ENCODE data around the gene MFAP4.
"Not testable (repeated sequence)": the region's sequence is repeated elsewhere in the genome, so short reads cannot be mapped to it uniquely, and the experiment has no call there.

MFAP4 gene

DNA sequence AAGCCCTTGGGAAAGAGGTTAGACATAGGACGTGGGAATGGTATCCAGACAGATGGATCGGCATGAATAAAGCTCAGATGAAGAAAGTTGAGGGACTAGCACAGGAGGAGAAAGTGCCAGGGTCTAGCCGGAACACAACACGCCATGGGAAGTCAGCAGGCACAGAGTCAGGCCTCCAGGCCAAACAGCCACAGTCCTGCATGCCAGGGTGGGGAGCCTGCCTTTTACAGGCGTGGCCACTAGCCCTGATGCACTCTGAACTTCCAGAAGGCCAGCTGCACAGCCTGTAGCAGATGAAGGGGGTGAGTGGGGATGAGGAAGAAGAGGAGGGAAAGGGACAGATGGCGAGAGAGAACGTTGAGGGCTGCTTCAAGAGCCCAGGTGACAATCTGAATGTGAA, 29.6 kb downstream of the MFAP4 start:
- DNase-seq (ENCODE audit: low read depth): no peak
- TF ChIP-seq, protein P1, sequence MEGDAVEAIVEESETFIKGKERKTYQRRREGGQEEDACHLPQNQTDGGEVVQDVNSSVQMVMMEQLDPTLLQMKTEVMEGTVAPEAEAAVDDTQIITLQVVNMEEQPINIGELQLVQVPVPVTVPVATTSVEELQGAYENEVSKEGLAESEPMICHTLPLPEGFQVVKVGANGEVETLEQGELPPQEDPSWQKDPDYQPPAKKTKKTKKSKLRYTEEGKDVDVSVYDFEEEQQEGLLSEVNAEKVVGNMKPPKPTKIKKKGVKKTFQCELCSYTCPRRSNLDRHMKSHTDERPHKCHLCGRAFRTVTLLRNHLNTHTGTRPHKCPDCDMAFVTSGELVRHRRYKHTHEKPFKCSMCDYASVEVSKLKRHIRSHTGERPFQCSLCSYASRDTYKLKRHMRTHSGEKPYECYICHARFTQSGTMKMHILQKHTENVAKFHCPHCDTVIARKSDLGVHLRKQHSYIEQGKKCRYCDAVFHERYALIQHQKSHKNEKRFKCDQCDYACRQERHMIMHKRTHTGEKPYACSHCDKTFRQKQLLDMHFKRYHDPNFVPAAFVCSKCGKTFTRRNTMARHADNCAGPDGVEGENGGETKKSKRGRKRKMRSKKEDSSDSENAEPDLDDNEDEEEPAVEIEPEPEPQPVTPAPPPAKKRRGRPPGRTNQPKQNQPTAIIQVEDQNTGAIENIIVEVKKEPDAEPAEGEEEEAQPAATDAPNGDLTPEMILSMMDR (IDR thresholded peaks at IDR 0.05; ENCODE audit: insufficient read depth, low read depth, low read length, missing control alignments): no peak
- no peak overlapping the region for H3K4me3 ChIP-seq (ENCODE audit: low read depth, low read length)

DNA sequence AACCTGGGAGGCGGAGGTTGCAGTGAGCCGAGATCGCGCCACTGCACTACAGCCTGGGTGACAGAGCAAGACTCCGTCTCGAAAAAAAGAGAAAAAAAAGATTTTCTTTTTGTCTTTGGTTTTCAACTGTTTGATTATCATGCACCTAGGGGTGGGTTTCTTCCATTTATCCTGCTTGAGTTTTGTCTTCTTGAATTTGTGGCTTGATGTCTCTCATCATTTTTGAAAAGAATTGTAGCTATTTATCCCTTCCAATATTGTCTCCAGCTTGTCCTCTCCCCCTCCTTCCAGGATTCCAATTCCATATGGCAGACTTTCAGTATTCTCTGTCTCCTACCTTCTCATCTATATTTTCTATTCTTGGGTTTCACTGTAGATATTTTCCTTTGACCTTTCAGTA, 32.2 kb downstream of the MFAP4 start:
- no peak for DNase-seq (ENCODE audit: low read depth)
- H3K4me3 ChIP-seq (ENCODE audit: low read depth, low read length): no peak overlapping the region
- TF ChIP-seq, protein P1 (IDR thresholded peaks at IDR 0.05; ENCODE audit: insufficient read depth, low read depth, low read length, missing control alignments): no peak

DNA sequence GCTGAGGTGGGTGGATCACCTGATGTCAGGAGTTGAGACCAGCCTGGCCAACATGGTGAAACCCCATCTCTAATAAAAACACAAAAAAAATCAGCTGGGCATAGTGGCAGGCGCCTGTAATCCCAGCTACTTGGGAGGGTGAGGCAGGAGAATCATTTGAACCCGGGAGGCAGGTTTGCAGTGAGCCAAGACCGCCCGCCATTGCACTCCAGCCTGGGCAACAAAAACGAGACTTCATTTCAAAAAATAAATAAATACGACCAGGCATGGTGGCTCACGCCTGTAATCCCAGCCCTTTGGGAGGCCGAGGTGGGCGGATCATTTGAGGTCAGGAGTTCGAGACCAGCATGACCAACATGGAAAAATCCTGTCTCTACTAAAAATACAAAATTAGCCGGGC, 33.6 kb downstream of the MFAP4 start:
- not testable (repeated sequence) for H3K4me3 ChIP-seq (ENCODE audit: low read depth, low read length); DNase-seq (ENCODE audit: low read depth)

DNA sequence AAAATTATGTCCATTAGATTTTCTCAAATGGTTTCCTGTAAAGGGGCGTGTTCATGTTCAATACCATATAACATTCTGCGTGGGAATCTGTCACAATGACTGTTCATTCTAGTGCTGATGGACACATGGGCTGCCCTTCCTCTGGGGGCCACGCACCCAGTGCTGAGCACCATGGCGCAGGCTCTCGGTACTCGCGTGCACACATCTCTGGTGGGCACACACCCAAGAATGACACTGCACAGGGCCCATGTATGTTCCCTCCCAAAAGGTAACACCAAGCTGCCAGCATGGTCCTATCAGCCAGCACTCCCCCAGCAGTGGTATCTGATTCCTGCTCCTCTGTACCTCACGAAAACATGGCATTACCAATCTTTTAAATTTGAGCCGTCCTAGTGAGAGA, 38.2 kb downstream of the MFAP4 start:
- no peak overlapping the region for H3K4me3 ChIP-seq (ENCODE audit: low read depth, low read length)
- DNase-seq (ENCODE audit: low read depth): no peak
- TF ChIP-seq, protein P1 (IDR thresholded peaks at IDR 0.05; ENCODE audit: insufficient read depth, low read depth, low read length, missing control alignments): no peak

DNA sequence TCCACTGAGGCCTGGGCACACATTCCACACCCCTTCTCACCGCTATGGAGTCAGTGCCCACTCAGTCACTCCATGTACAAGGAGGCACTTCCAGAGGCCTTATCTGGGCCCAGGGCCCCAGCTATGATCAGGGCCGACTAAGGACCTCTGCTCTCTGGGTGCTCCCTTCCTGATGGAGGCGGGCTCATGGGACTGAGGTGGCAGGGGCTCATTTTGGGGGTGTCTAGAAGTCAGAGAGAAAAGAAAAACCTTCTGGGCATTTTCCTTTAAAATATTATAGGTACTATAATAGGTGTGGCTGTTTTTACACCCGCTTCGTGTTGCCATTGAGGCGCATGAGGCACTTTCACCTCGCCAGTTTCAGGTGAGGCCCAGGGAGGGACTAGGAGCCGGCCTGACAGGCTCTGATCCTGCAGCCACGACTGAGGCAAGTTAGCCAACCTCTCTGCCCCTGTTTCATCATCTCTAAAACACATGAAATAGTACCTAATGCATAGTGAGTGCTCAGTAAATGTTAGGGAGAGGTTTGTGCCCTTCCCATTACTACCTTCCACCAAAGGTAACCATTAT, 38.8 kb downstream of the MFAP4 start:
- TF ChIP-seq, protein P1 (IDR thresholded peaks at IDR 0.05; ENCODE audit: insufficient read depth, low read depth, low read length, missing control alignments): no peak
- no peak for DNase-seq (ENCODE audit: low read depth)
- no peak overlapping the region for H3K4me3 ChIP-seq (ENCODE audit: low read depth, low read length)

DNA sequence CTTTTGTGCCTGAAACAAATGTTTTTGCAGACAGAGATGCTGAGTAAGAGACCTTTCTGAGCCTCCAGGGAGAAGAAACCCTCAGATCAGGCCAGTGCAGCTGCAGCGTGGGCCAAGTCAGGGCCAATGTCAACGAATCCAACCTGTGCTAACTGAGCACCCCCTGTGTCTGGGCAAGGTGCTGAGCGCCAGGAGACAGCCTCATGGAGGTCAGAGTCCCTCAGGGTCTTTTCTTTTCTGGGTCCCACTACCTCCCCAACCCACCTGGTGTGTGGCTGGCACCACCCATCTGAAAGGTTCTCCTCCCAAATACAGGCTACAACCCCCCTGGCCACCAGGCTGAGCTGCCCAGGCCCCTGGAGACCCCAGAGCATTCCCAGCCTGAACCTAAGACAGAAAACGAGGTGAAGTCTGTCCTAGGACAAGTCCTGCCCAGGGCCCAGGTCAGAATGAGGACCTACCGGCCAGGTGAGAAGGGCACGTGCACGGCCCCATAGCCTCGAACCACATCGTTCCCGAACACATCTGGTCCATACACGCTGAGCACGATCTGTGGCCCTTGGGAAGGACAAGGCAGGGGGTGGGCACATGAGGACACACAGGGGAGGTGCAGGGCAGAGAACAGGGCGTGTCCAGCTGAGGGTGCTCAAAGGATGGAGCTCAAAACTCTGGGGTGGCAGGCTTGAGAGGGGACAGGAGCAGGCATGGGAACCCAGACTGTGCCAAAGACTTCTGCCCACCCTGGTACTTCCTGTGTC, 39.5 kb downstream of the MFAP4 start:
- DNase-seq (ENCODE audit: low read depth): no peak
- TF ChIP-seq, protein P1 (IDR thresholded peaks at IDR 0.05; ENCODE audit: insufficient read depth, low read depth, low read length, missing control alignments): no peak
- H3K4me3 ChIP-seq (ENCODE audit: low read depth, low read length): no peak overlapping the region

DNA sequence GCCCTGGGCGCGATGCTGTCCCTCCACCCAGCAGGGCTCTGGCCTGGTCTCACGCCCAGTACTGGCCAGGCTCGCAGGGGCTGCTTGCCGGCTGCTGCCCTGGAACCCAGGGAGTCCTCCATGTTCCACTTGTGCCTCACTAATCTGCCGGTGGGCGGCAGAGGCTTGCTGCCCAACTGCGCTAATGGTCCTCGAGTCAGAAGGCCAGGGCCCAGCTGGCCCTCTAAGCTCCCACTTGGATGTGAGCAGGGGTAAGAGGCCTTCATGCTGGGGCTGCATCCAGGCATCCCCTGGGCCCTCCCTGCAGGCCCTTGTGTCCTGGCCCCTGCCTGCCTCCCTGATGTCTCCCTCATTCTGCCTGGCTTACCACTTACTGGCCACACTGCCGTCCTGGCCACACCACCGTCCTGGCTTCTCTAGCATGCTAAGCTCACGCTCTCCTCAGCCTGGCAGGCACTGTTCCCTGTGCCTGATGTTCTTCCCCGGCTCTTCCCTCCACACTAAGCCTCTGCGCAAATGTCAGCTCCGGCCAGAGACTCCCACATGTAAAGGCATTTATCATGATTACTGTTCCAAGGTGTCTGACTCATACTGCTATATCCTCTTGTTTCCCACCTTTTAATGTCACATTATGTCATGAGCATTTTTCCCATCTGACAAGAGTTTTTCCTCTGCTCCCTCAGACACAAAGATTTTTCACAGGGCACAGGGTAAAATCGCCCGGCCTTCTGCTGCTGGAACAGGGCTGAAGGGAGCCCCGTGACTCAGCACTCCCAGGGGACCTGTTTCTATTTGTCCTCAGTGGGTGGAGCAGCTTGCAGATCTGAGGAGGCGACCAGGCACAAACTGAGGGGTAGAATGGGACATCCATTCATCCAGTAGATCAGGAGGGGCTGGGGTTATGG, 40.4 kb downstream of the MFAP4 start:
- H3K4me3 ChIP-seq (ENCODE audit: low read depth, low read length): no peak overlapping the region
- no peak for DNase-seq (ENCODE audit: low read depth)
- TF ChIP-seq, protein P1 (IDR thresholded peaks at IDR 0.05; ENCODE audit: insufficient read depth, low read depth, low read length, missing control alignments): no peak

Measured in GM12865 (cell line).